Measurements from ENCODE around the gene ACAN.

Gene ACAN

GRCh38 chr15:88802250-88802990 is 816 bp upstream of the ACAN start:
- no peak for DNase-seq (ENCODE audit: low spot score)

GRCh38 chr15:88802991-88803240 is 320 bp upstream of the ACAN start:
- no peak for DNase-seq (ENCODE audit: low spot score)

- DNase-seq (ENCODE audit: low spot score), result no peak
These were observed 648 bp downstream of the ACAN start for GRCh38 chr15:88803920-88804247.

- DNase-seq (ENCODE audit: low spot score), result no peak
These were observed 1.0 kb downstream of the ACAN start for GRCh38 chr15:88804257-88804656.

GRCh38 chr15:88805031-88805780 is 2.0 kb downstream of the ACAN start:
- no peak for DNase-seq (ENCODE audit: low spot score)

- DNase-seq (ENCODE audit: low spot score), result no peak
These were observed 7.2 kb downstream of the ACAN start for GRCh38 chr15:88810446-88810845.

- no peak for DNase-seq (ENCODE audit: low spot score)
These were observed 8.9 kb downstream of the ACAN start for GRCh38 chr15:88812133-88812532.

GRCh38 chr15:88813960-88814359 is 10.7 kb downstream of the ACAN start:
- DNase-seq (ENCODE audit: low spot score), result no peak

GRCh38 chr15:88814393-88814792 is 11.2 kb downstream of the ACAN start:
- DNase-seq (ENCODE audit: low spot score), result no peak

GRCh38 chr15:88818920-88819319 is 15.7 kb downstream of the ACAN start:
- no peak for DNase-seq (ENCODE audit: low spot score)

GRCh38 chr15:88821993-88822392 is 18.8 kb downstream of the ACAN start:
- no peak for DNase-seq (ENCODE audit: low spot score)

- no peak for DNase-seq (ENCODE audit: low spot score)
These were observed 25.6 kb downstream of the ACAN start for GRCh38 chr15:88828791-88829190.

GRCh38 chr15:88830016-88830415 is 26.8 kb downstream of the ACAN start:
- no peak for DNase-seq (ENCODE audit: low spot score)

- DNase-seq (ENCODE audit: low spot score), result no peak
These were observed 29.8 kb downstream of the ACAN start for GRCh38 chr15:88832820-88833730.

GRCh38 chr15:88833731-88834100 is 30.5 kb downstream of the ACAN start:
- no peak for DNase-seq (ENCODE audit: low spot score)

- DNase-seq (ENCODE audit: low spot score), result no peak
These were observed 31.1 kb downstream of the ACAN start for GRCh38 chr15:88834211-88834812.

- DNase-seq (ENCODE audit: low spot score), result no peak
These were observed 31.9 kb downstream of the ACAN start for GRCh38 chr15:88835119-88835518.

- no peak for DNase-seq (ENCODE audit: low spot score)
These were observed 32.4 kb downstream of the ACAN start for GRCh38 chr15:88835646-88836045.

- no peak for DNase-seq (ENCODE audit: low spot score)
These were observed 35.4 kb downstream of the ACAN start for GRCh38 chr15:88838667-88839066.

- no peak for DNase-seq (ENCODE audit: low spot score)
These were observed 35.9 kb downstream of the ACAN start for GRCh38 chr15:88839146-88839545.

- no peak for DNase-seq (ENCODE audit: low spot score)
These were observed 36.7 kb downstream of the ACAN start for GRCh38 chr15:88839961-88840360.

- no peak for DNase-seq (ENCODE audit: low spot score)
These were observed 38.0 kb downstream of the ACAN start for GRCh38 chr15:88841236-88841635.

GRCh38 chr15:88842156-88842555 is 38.9 kb downstream of the ACAN start:
- no peak for DNase-seq (ENCODE audit: low spot score)

All from LoVo (cell line).